Measurements from ENCODE around the gene CAMTA1.
"Not testable (repeated sequence)": the region's sequence is repeated elsewhere in the genome, so short reads cannot be mapped to it uniquely, and the experiment has no call there.

Gene CAMTA1

GRCh38 chr1:7320661-7321060, 535.4 kb downstream of the CAMTA1 start:
- DNase-seq (ENCODE audit: low read depth), result no peak
- no peak overlapping the region for H3K4me3 ChIP-seq (ENCODE audit: low read length)
- TF ChIP-seq, protein P1, sequence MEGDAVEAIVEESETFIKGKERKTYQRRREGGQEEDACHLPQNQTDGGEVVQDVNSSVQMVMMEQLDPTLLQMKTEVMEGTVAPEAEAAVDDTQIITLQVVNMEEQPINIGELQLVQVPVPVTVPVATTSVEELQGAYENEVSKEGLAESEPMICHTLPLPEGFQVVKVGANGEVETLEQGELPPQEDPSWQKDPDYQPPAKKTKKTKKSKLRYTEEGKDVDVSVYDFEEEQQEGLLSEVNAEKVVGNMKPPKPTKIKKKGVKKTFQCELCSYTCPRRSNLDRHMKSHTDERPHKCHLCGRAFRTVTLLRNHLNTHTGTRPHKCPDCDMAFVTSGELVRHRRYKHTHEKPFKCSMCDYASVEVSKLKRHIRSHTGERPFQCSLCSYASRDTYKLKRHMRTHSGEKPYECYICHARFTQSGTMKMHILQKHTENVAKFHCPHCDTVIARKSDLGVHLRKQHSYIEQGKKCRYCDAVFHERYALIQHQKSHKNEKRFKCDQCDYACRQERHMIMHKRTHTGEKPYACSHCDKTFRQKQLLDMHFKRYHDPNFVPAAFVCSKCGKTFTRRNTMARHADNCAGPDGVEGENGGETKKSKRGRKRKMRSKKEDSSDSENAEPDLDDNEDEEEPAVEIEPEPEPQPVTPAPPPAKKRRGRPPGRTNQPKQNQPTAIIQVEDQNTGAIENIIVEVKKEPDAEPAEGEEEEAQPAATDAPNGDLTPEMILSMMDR (IDR thresholded peaks at IDR 0.05; ENCODE audit: insufficient read depth, low read depth, low read length, missing control alignments), result no peak

DNA sequence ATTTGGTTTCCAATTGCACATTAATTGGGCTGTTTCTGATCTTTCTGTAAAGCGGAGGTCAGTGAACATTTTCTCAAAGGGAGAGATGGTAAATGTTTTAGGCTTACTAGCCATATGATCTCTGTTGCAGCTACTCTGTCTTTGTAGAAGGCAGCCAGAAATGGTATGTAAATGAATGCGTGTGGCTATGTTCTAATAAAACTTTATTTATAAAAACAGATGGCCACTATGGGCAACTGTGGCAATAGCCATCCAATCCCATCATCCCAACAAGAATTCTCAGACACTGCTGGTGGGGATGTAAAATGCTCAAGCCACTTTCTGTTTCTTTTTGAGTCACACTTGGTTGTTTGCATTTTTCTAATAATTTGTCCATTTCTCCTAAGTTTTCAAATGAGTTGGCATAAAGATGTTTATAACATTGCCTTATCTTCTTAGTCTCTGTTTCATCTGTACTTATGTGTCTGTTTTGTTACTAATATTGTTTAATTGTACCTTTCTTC, 537.1 kb downstream of the CAMTA1 start:
- H3K4me3 ChIP-seq (ENCODE audit: low read length), result no peak overlapping the region
- TF ChIP-seq, protein P1 (IDR thresholded peaks at IDR 0.05; ENCODE audit: insufficient read depth, low read depth, low read length, missing control alignments), result no peak
- no peak for DNase-seq (ENCODE audit: low read depth)

DNA sequence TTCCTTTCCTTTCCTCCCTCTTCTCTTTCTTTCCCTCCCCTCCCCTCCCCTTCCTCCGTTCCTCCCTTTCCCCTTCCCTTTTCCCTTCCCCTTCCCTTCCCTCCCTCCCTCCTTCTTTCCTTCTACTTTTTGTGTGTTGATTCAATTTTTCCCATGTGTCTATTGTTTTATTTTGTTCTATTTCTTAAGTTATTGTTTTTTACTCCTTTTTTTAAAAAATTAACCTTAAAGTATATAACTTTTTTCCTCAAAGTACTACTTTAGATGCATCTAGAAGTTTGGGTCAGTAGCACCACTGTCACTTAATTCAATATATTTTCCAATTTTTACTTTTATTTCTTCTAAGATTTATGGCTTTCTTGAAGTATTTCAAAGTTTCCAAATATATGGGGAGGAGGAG, 537.7 kb downstream of the CAMTA1 start:
- TF ChIP-seq, protein P1 (IDR thresholded peaks at IDR 0.05; ENCODE audit: insufficient read depth, low read depth, low read length, missing control alignments), result no peak
- DNase-seq (ENCODE audit: low read depth), result no peak
- H3K4me3 ChIP-seq (ENCODE audit: low read length), result no peak overlapping the region

DNA sequence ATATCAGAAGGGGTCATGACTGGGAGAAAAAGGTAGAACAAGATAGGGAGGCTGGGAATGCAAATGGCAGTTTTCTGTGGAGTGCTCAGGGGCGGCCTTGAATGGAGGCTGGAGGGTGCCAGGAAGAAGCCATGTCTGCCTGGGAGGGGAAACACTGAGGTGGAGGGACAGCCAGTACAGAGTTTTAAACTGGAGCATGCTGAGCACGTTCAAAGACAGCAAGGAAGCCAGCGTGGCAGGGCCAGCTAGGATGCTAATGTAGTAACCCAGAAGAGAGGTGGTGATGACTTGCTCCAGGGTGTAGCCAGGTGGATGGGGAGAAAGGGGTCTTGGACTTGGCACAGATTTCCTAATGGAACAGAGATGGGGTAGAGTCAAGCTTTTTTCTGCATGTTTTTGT, 540.0 kb downstream of the CAMTA1 start:
- no peak overlapping the region for H3K4me3 ChIP-seq (ENCODE audit: low read length)
- TF ChIP-seq, protein P1 (IDR thresholded peaks at IDR 0.05; ENCODE audit: insufficient read depth, low read depth, low read length, missing control alignments), result no peak
- DNase-seq (ENCODE audit: low read depth), result no peak

DNA sequence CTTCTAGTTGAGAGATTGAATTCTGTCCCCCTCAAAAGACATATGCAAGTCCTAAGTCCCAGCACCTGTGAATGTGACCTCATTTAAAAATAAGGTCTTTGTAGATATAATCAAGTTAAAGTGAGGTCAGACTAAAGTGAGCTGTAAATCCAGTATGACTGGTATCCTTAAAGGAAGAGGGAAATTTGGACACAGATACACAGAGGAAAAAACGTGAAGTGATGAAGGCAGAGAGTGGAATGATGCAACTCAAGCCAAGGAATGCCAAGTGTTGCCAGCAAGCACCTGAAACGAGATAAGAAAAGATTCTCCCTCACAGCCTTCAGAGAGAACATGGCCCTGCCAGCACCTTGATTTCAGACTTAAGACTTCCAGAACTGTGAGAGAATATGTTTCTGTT, 541.1 kb downstream of the CAMTA1 start:
- peak; percentile 23 for DNase-seq (ENCODE audit: low read depth)
- TF ChIP-seq, protein P1 (IDR thresholded peaks at IDR 0.05; ENCODE audit: insufficient read depth, low read depth, low read length, missing control alignments), result no peak

GRCh38 chr1:7327849-7328248, 542.6 kb downstream of the CAMTA1 start:
- DNase-seq (ENCODE audit: low read depth), result no peak
- H3K4me3 ChIP-seq (ENCODE audit: low read length), result no peak overlapping the region
- TF ChIP-seq, protein P1 (IDR thresholded peaks at IDR 0.05; ENCODE audit: insufficient read depth, low read depth, low read length, missing control alignments), result no peak

More for the DNA sequence above, 541.1 kb downstream of the CAMTA1 start:
- H3K4me3 ChIP-seq (ENCODE audit: low read length), result no peak overlapping the region

- H3K4me3 ChIP-seq (ENCODE audit: low read length), result no peak overlapping the region
- DNase-seq (ENCODE audit: low read depth), result no peak
- TF ChIP-seq, protein P1 (IDR thresholded peaks at IDR 0.05; ENCODE audit: insufficient read depth, low read depth, low read length, missing control alignments), result no peak
Observed at GRCh38 chr1:7329868-7330615, 544.8 kb downstream of the CAMTA1 start.

DNA sequence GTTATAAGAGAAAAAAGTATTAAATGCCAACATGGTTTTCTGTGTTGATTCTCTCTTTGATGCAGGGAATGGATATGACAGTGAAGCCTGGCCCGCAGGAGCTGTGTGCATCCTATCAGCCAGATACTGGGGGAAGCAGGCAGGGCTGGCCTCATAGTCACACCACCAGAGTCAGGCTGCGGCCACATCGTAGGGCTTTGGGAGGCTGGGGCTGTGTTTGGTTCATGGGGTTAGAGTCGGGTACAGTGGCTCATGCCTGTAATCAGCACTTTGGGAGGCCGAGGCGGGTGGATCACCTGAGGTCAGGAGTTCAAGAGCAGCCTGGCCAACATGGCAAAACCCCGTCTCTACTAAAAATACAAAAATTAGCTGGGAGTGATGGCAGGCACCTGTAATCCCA, 545.5 kb downstream of the CAMTA1 start:
- DNase-seq (ENCODE audit: low read depth); H3K4me3 ChIP-seq (ENCODE audit: low read length): not testable (repeated sequence)

All from epithelial cell of esophagus (primary cell).